SK-N-SH treated with all-trans-retinoic acid at 6 μM for 48 hours (cell line): ENCODE data around the gene MS4A13.
A peak's percentile ranks its signal among the peaks of the same experiment; 100 is the strongest.

Source experiments
- ATAC-seq: fragments of 200-7000 bp; cut with Tn5 transposase; 3 replicates; pipeline ENCODE4 v1.9.1; 2020; ENCODE audit warnings: mild to moderate bottlenecking, moderate library complexity
- ARNTL ChIP-seq: fragments of 450-650 bp; formaldehyde crosslinking; IDR thresholded peaks from 2 replicates; pipeline ENCODE4 v1.5.0; 2020; ENCODE audit warnings: low read depth, mild to moderate bottlenecking, moderate library complexity, borderline replicate concordance
- BACH2 ChIP-seq: fragments of 250-450 bp; sonication (Bioruptor Pico); IDR thresholded peaks from 2 replicates; pipeline ENCODE4 v1.9.0; 2021; ENCODE audit warnings: mild to moderate bottlenecking, borderline replicate concordance
- CSDC2 ChIP-seq: fragments of 250-450 bp; sonication (Bioruptor Pico); IDR thresholded peaks from 2 replicates; pipeline ENCODE4 v1.5.0; 2020; ENCODE audit warnings: mild to moderate bottlenecking, moderate library complexity
- CSRNP3 ChIP-seq: fragments of 250-450 bp; sonication (Bioruptor Pico); IDR thresholded peaks from 2 replicates; pipeline ENCODE4 v1.5.1; 2021; ENCODE audit warnings: mild to moderate bottlenecking, moderate library complexity
- ESRRG ChIP-seq: fragments of 250-450 bp; sonication (Bioruptor Pico); IDR thresholded peaks from 2 replicates; pipeline ENCODE4 v1.6.1; 2021; ENCODE audit warnings: mild to moderate bottlenecking
- GLIS3 ChIP-seq: fragments of 250-450 bp; sonication (Bioruptor Pico); IDR thresholded peaks from 2 replicates; pipeline ENCODE4 v1.5.0; 2020; ENCODE audit warnings: mild to moderate bottlenecking, moderate library complexity
- OSR1 ChIP-seq: fragments of 250-450 bp; sonication (Bioruptor Pico); IDR thresholded peaks from 2 replicates; pipeline ENCODE4 v1.8.0; 2022; ENCODE audit warnings: moderate library complexity, mild to moderate bottlenecking, inconsistent platforms
- POU6F1 ChIP-seq: fragments of 250-450 bp; sonication (Bioruptor Pico); IDR thresholded peaks from 2 replicates; pipeline ENCODE4 v1.8.0; 2021; ENCODE audit warnings: low read depth, mild to moderate bottlenecking, moderate library complexity, borderline replicate concordance
- PPARA ChIP-seq: fragments of 250-450 bp; sonication (Bioruptor Pico); IDR thresholded peaks from 2 replicates; pipeline ENCODE4 v1.5.0; 2020; ENCODE audit warnings: mild to moderate bottlenecking, borderline replicate concordance
- RARB ChIP-seq: fragments of 250-450 bp; sonication (Bioruptor Pico); IDR thresholded peaks from 2 replicates; pipeline ENCODE4 v1.8.0; 2021; ENCODE audit warnings: mild to moderate bottlenecking, moderate library complexity
- SNAI2 ChIP-seq: fragments of 250-450 bp; sonication (Bioruptor Pico); IDR thresholded peaks from 2 replicates; pipeline ENCODE4 v1.5.0; 2020; ENCODE audit warnings: mild to moderate bottlenecking, moderate library complexity
- TOX ChIP-seq: fragments of 250-450 bp; sonication (Bioruptor Pico); IDR thresholded peaks from 2 replicates; pipeline ENCODE4 v1.8.0; 2021; ENCODE audit warnings: mild to moderate bottlenecking, moderate library complexity, borderline replicate concordance
- TSHZ2 ChIP-seq: fragments of 250-450 bp; sonication (Bioruptor Pico); IDR thresholded peaks from 2 replicates; pipeline ENCODE4 v1.5.0; 2020; ENCODE audit warnings: mild to moderate bottlenecking, moderate library complexity
- ZC3H10 ChIP-seq: fragments of 250-450 bp; sonication (Bioruptor Pico); IDR thresholded peaks from 2 replicates; pipeline ENCODE4 v1.5.1; 2021; ENCODE audit warnings: mild to moderate bottlenecking, moderate library complexity
- ZFP3 ChIP-seq: fragments of 250-450 bp; sonication (Bioruptor Pico); IDR thresholded peaks from 2 replicates; pipeline ENCODE4 v1.5.0; 2020; ENCODE audit warnings: mild to moderate bottlenecking, moderate library complexity
- ZFP30 ChIP-seq: fragments of 450-650 bp; formaldehyde crosslinking; IDR thresholded peaks from 2 replicates; pipeline ENCODE4 v1.5.0; 2022; ENCODE audit warnings: mild to moderate bottlenecking, moderate library complexity
- ZNF565 ChIP-seq: fragments of 450-650 bp; formaldehyde crosslinking; conservative IDR thresholded peaks from 2 replicates; pipeline ENCODE4 v1.5.0; 2020; ENCODE audit warnings: low read depth, mild to moderate bottlenecking, moderate library complexity
- ZNF70 ChIP-seq: fragments of 450-650 bp; formaldehyde crosslinking; IDR thresholded peaks from 2 replicates; pipeline ENCODE4 v1.5.0; 2020; ENCODE audit warnings: mild to moderate bottlenecking, moderate library complexity
- ZNF8 ChIP-seq: fragments of 450-650 bp; formaldehyde crosslinking; IDR thresholded peaks from 2 replicates; pipeline ENCODE4 v1.5.0; 2020; ENCODE audit warnings: mild to moderate bottlenecking, moderate library complexity
- TF ChIP-seq, protein P1 (sequence below): fragments of 250-450 bp; sonication (Bioruptor Pico); IDR thresholded peaks from 2 replicates; pipeline ENCODE4 v1.5.1; 2020; ENCODE audit warnings: low read depth, mild to moderate bottlenecking, moderate library complexity
- TF ChIP-seq, protein P2 (sequence below): fragments of 250-450 bp; sonication (Bioruptor Pico); IDR thresholded peaks from 2 replicates; pipeline ENCODE4 v1.8.0; 2020; ENCODE audit warnings: mild to moderate bottlenecking, moderate library complexity, borderline replicate concordance

The MS4A13 gene

DNA sequence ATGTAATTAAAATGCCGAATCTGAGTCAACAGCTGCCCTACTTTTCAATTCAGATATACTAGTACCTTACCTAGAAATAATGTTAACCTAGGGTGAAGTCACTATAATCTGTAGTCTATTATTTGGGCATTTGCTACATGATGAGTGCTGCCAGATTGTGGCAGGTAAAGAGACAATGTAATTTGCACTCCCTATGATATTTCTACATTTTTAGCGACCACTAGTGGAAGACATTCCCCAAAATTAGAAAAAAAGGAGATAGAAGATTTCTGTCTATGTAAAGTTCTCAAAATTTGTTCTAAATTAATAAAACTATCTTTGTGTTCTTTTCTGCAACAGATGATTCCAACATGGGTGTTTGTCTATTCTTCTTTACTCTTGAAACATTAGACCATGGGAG is 45.5 kb upstream of the MS4A13 start:
- ATAC-seq = no peak
- no peak for TF ChIP-seq RARB (CRISPR knock-in tag)
- TF ChIP-seq TOX (CRISPR knock-in tag) = no peak
- no peak for TF ChIP-seq ARNTL
- TF ChIP-seq OSR1 (CRISPR knock-in tag) = no peak
- no peak for TF ChIP-seq ZNF565 (CRISPR knock-in tag)
- no peak for TF ChIP-seq ZFP30

DNA sequence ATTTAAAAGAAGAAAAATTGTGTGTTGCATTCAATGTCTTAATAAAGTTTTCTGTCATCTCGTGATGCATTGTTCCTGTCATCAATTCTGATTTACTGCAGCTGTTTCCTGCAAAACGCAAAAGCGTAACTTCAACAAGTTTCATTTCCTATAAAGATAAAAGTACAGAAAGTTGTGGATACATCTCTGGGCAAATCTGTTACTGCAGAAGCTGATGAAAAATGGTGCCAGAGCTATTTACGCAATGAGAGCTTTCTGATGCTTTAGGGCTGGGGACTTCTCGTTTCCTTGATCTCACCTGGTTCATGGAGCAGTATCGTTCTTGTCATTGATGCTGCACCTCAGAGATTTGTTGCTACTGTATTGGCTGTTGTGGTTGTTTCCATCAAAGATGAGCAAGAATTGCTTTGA is 38.2 kb upstream of the MS4A13 start:
- no peak for ATAC-seq
- no peak for TF ChIP-seq SNAI2 (CRISPR knock-in tag)
- no peak for TF ChIP-seq ZFP3 (CRISPR knock-in tag)
- no peak for TF ChIP-seq ZFP30
- TF ChIP-seq CSDC2 = no peak
- TF ChIP-seq ZC3H10 (CRISPR knock-in tag) = no peak
- TF ChIP-seq, protein P1, sequence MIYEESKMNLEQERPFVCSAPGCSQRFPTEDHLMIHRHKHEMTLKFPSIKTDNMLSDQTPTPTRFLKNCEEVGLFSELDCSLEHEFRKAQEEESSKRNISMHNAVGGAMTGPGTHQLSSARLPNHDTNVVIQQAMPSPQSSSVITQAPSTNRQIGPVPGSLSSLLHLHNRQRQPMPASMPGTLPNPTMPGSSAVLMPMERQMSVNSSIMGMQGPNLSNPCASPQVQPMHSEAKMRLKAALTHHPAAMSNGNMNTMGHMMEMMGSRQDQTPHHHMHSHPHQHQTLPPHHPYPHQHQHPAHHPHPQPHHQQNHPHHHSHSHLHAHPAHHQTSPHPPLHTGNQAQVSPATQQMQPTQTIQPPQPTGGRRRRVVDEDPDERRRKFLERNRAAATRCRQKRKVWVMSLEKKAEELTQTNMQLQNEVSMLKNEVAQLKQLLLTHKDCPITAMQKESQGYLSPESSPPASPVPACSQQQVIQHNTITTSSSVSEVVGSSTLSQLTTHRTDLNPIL (CRISPR knock-in tag) = no peak

DNA sequence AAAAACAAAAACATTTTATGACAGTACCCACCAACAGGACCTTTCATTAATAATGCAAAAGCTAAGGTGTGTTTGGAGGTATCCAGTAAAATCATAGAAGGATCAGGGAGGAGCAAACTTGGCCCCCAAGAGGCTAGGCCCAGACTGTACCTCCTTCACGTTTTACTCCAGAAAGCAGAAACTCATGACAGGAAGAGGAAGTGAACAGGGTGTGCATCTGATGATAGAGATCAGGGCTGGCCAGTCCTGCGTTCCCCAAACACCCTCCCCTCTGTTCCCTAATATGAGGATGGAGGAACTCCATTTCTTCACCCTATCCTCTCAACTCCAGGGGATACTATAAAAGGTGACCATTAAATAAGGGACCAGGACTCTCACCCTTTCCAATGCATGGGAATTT is 32.8 kb upstream of the MS4A13 start:
- TF ChIP-seq BACH2 (CRISPR knock-in tag) (no peak), ZNF70 (no peak), GLIS3 (CRISPR knock-in tag) (no peak), TSHZ2 (CRISPR knock-in tag) (no peak), ARNTL (no peak)
- ATAC-seq = no peak

DNA sequence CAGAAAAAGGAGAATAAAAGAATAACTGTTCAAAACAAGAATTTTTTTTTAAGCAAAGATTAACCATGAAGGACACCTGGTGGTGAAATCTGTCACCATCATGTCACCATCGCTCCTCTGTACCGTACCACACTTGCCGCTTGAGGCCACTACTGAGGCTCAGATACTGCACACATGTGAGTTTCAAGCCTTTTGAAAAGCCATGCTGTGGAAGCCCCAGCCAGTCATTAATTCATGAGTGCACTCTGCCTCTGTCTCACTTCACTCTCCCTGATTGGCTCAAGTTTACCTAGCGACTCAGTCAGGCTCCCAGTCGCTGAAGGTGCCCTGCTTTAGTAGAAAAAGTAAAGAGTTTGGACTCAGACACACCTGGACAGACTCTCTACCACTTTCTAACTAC is 29.2 kb upstream of the MS4A13 start:
- ATAC-seq = peak; percentile 81
- TF ChIP-seq TOX (CRISPR knock-in tag) (no peak), ZFP3 (CRISPR knock-in tag) (no peak), ESRRG (CRISPR knock-in tag) (no peak), CSRNP3 (CRISPR knock-in tag) (no peak), PPARA (CRISPR knock-in tag) (no peak), ZC3H10 (CRISPR knock-in tag) (no peak), POU6F1 (no peak), BACH2 (CRISPR knock-in tag) (no peak), ZNF8 (CRISPR knock-in tag) (no peak), ARNTL (no peak), TSHZ2 (CRISPR knock-in tag) (no peak), OSR1 (CRISPR knock-in tag) (no peak), ZNF70 (no peak)
- TF ChIP-seq, protein P1 (CRISPR knock-in tag) = no peak
- TF ChIP-seq, protein P2, sequence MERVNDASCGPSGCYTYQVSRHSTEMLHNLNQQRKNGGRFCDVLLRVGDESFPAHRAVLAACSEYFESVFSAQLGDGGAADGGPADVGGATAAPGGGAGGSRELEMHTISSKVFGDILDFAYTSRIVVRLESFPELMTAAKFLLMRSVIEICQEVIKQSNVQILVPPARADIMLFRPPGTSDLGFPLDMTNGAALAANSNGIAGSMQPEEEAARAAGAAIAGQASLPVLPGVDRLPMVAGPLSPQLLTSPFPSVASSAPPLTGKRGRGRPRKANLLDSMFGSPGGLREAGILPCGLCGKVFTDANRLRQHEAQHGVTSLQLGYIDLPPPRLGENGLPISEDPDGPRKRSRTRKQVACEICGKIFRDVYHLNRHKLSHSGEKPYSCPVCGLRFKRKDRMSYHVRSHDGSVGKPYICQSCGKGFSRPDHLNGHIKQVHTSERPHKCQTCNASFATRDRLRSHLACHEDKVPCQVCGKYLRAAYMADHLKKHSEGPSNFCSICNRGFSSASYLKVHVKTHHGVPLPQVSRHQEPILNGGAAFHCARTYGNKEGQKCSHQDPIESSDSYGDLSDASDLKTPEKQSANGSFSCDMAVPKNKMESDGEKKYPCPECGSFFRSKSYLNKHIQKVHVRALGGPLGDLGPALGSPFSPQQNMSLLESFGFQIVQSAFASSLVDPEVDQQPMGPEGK (CRISPR knock-in tag) = no peak
- TF ChIP-seq, all 23 proteins: peak for 0
